Breast epithelium (tissue), 3 donors: ENCODE measurements around the gene THSD7B.

Experiments used
- POLR2A ChIP-seq: fragments of 450-650 bp; IDR thresholded peaks from one replicate; pipeline ENCODE4 v1.6.1; 2016; ENCODE audit warnings: antibody characterized with exemption, mild to moderate bottlenecking, moderate library complexity
- TF ChIP-seq, protein P1 (sequence below), 3 donors: fragments of 450-650 bp; IDR thresholded peaks; one replicate each; pipeline ENCODE4 v1.5.1; 2016 to 2017; ENCODE audit warnings: antibody characterized with exemption in 3 of 3, mild to moderate bottlenecking in 3 of 3, moderate library complexity in 3 of 3

GRCh38 chr2:137670111-137670510 lies 904.8 kb downstream of the THSD7B start:
- TF ChIP-seq, protein P1, sequence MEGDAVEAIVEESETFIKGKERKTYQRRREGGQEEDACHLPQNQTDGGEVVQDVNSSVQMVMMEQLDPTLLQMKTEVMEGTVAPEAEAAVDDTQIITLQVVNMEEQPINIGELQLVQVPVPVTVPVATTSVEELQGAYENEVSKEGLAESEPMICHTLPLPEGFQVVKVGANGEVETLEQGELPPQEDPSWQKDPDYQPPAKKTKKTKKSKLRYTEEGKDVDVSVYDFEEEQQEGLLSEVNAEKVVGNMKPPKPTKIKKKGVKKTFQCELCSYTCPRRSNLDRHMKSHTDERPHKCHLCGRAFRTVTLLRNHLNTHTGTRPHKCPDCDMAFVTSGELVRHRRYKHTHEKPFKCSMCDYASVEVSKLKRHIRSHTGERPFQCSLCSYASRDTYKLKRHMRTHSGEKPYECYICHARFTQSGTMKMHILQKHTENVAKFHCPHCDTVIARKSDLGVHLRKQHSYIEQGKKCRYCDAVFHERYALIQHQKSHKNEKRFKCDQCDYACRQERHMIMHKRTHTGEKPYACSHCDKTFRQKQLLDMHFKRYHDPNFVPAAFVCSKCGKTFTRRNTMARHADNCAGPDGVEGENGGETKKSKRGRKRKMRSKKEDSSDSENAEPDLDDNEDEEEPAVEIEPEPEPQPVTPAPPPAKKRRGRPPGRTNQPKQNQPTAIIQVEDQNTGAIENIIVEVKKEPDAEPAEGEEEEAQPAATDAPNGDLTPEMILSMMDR (IDR thresholded peaks at IDR 0.05): no peak
- TF ChIP-seq POLR2A: no peak
